Inflammatory macrophage treated with lipopolysaccharide for 1 hour (primary cell): ENCODE results near the gene SENP5.
A peak's percentile ranks its signal among the peaks of the same experiment; 100 is the strongest.

Experiments used
- DNase-seq, 2 donors: peaks; one replicate each; pipeline ENCODE4 v3.0.0-alpha.2; 2020 to 2022

The SENP5 gene

GRCh38 chr3:196889844-196890708, 22.4 kb downstream of the SENP5 start:
- DNase-seq = no peak

- no peak for DNase-seq
These were observed 27.0 kb downstream of the SENP5 start for GRCh38 chr3:196894557-196895295.

GRCh38 chr3:196896229-196896628, 28.5 kb downstream of the SENP5 start:
- DNase-seq = no peak

GRCh38 chr3:196901768-196902167, 34.0 kb downstream of the SENP5 start:
- DNase-seq = no peak

- no peak for DNase-seq
These were observed 34.6 kb downstream of the SENP5 start for GRCh38 chr3:196902296-196902695.

DNA sequence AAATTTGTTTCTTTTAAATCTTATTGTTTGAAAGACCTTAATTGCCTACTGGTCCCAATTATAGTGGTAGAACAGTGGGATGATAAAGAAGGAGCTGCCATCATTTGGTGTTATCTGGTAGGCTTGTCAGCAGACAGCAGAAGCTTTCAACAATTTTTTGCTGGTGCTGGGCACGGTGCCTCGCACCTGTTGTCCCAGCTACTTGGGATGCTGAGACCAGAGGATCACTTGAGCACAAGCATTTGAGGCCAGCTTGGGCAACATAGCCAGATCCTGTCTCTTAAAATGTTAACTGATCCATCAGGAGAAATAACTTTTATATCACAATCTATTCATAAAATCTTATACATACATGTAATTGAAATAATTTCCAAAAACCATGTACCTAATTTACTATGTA, 36.0 kb downstream of the SENP5 start:
- no peak for DNase-seq

GRCh38 chr3:196914866-196915265, 47.1 kb downstream of the SENP5 start:
- no peak for DNase-seq

DNA sequence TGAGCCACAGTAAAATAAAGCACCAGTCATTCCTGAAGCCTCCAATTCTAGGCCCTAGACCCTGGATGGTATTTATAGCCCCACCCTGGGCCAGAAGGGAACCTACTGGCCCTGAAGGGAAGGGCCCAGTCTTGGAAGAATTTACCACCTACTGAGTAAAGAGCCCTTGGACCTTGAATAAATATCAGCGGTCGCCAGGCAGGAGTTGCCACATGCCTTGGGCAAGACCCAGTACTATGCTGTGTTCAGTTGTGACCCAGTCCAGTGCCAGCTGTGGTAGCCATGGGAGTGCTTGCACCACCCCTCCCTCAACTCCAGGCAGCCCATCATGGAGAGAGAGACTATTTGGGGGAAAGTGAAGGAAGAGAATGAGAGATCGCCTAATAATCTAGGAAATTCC, 47.7 kb downstream of the SENP5 start:
- DNase-seq = no peak

DNA sequence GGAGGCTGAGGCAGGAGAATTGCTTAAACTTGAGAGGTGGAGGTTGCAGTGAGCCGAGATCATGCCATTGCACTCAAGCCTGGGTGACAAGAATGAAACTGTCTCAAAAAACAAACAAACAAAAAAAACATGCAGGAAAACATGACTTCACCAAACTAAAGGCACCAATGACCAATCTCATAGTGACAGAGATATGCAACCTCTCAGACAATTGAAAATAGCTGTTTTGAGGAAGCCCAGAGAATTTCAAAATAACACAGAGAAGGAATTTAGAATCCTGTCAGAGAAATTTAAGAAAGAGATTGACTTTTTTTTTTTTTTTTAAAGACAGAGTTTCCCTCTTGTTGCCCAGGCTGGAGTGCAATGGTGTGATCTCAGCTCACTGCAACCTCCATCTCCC, 48.5 kb downstream of the SENP5 start:
- DNase-seq = peak; percentile 50 to 73

- DNase-seq = no peak
These were observed 49.3 kb downstream of the SENP5 start for GRCh38 chr3:196916995-196917394.

GRCh38 chr3:196918968-196919367, 51.2 kb downstream of the SENP5 start:
- no peak for DNase-seq

- DNase-seq = peak; percentile 58 to 79
These were observed 53.0 kb downstream of the SENP5 start for GRCh38 chr3:196920733-196921132.

DNA sequence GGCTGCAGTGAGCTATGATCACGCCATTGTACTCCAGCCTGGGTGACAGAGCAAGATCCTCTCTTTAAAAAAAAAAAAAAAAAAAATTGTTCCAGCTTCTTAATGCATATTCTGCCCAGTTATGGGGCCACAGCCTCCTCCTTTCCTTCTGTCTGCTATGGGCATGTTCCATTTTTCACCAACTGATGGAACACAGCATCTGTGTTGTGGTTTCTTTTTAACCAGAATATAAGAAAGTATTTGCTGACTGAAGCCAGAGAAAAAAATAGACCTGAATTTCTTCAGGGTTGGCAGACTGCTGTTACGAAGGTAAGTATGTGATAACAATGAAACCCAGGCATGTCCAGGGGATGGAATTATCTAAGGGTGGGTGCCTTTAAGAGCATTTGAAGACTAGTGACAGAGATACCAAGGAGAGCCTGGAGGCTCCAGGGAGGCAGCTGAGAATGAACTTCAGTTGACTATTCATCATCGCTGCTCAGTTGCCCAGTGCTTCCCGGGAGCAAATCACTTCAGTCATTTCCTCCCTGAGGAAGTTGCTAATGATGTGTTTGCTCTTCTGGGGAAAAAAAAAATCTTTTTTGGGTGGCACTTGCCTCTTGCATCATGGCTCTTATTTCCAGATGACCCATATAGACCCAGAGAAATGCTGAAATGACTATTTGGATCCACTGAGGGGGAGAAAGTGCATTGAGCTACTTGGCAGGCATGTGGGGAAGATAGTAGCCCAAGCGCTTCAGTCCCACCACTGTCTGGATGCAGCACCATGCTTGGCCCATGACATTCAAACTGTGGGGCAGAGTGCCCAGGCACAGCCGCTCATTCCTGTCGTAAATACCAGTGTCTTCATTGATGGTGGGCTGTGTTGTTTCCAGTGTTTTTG, 60.1 kb downstream of the SENP5 start:
- no peak for DNase-seq

- no peak for DNase-seq
These were observed 63.4 kb downstream of the SENP5 start for GRCh38 chr3:196931157-196931556.

GRCh38 chr3:196931828-196932587, 64.3 kb downstream of the SENP5 start:
- no peak for DNase-seq

- peak; percentile 28 to 33 for DNase-seq
These were observed 64.9 kb downstream of the SENP5 start for GRCh38 chr3:196932600-196932999.

DNA sequence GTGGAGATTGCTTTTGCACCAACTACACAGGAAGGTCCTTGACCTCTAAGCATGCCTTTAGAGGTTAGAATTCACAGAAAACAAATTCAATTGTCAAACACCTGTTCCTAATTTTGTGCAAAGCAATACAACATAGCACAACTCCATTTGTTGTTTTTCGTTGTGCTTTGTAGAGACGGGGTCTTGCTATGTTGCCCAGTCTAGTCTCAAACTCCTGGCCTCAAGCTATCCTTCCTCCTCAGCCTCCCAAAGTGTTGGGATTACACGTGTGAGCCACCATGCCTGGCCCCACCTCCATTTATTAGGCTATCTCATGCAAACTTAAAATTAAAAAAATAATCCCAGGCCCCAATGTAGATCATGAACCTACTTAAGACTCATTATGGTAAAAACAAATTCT, 68.6 kb downstream of the SENP5 start:
- no peak for DNase-seq

DNA sequence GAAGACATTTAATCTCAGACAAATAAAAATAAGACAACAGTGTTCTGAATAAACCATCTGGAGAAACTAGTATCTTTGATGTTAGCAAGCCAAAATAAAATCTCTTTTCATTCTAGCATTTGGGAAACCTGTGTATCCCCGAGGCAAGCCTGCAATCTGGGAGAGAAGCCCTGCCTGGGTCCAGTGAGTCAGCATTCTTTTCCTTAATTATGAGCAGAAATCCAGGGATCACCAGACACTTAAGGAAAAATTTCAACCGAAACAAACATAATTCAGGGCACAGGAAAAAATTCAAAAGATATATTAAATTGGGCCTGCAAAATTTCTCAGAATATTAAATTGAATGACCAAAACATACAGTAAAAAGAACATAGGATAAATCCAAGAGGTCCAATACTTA, 70.4 kb downstream of the SENP5 start:
- DNase-seq = no peak

- DNase-seq = no peak
These were observed 70.9 kb downstream of the SENP5 start for GRCh38 chr3:196938576-196938975.

DNA sequence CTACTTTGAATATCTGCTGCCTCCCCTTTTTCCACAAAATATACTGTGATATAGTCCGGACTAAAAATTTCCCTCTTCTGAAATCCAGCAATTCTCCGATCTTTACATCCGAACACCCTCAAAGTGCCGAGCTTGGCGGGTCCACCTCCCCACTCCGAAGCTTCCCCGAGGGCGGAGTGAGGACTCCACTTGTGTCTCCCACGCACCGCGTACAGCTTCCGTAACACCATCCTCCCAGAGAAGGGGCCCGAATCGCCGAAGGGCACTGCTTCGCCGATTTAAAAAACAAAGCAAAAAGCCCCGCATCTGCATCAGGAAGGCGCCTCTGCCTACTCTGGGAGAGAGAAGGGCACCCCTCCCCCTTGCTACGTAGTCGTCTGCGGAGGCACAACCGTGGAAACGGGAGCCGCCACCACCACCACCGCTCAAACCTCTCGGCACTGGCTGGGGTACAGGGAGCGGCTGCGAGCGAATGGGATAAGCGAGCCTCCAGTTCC, 74.1 kb downstream of the SENP5 start:
- DNase-seq = peak; percentile 72 to 77

GRCh38 chr3:196942226-196942914, 74.7 kb downstream of the SENP5 start, which contains the start of gene NCBP2:
NCBP2 (minus strand) TSS chr3:196942528; CDS start chr3:196942503, 25 bp downstream.
- peak; percentile 99 to 100 for DNase-seq
